Posterior cingulate gyrus (tissue), 11 donors: ENCODE data around the gene MCTP2.
A peak's percentile ranks its signal among the peaks of the same experiment; 100 is the strongest.
"Not testable (repeated sequence)": the region's sequence is repeated elsewhere in the genome, so short reads cannot be mapped to it uniquely, and the experiment has no call there.

ENCODE experiments used
- DNase-seq, 10 donors: peaks; one replicate each; pipeline versions ENCODE4 v3.0.0 to v3.0.0-alpha.2; 2020 to 2021; ENCODE audit warnings: mixed read lengths in 3 of 10
- intact Hi-C: fragments of 100-400 bp; cut with DNase I; formaldehyde crosslinking; loops from one replicate; pipeline ENCODE4 v1.15.1; 2023

The MCTP2 gene

GRCh38 chr15:94234300-94234699, 2.9 kb downstream of the MCTP2 start:
- no peak for DNase-seq
- intact Hi-C loops = no loop called here

GRCh38 chr15:94235041-94235440, 3.7 kb downstream of the MCTP2 start:
- DNase-seq = no peak
- intact Hi-C loops = no loop called here

DNA sequence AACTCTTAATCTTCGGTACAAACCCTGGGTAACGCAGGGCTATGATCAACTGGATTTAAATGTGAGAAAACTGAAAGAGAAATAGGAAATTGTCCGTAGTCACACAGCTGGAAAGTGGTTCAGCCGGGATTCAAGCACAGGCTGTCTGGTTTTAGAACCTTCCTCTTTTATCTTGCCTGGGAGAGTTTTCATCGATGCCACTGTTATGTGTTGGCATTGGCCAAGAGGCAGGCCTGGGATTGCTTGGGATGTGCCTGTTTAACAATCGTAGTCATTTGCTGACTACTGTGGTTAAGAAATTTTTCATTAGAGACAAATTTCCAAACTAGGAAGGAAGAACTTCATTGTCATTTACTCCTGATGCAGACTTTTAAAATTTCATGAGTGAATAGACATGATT, 4.3 kb downstream of the MCTP2 start:
- DNase-seq = no peak
- intact Hi-C loops = no loop called here

DNA sequence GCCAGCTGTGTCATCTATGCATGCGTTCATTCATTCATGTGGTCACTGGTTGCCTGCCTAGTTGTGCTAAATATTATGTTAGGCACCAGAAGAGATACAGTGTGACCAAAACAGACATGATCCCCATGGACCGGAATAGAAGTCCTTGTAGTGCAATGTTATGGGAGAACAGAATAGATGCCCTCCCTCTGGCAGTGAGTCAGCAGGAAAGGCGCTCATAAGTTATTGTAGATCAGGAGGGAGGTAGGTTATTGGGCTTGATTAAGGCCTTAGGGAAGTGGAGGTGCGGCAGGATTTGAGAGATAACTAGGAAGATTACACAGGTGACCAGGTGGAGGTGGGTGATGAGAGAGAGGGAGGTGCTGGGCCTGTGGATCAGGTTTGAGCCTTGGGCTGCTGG, 5.2 kb downstream of the MCTP2 start:
- DNase-seq = peak in 1 of 10 donors; percentile 40
- intact Hi-C loops = no loop called here

DNA sequence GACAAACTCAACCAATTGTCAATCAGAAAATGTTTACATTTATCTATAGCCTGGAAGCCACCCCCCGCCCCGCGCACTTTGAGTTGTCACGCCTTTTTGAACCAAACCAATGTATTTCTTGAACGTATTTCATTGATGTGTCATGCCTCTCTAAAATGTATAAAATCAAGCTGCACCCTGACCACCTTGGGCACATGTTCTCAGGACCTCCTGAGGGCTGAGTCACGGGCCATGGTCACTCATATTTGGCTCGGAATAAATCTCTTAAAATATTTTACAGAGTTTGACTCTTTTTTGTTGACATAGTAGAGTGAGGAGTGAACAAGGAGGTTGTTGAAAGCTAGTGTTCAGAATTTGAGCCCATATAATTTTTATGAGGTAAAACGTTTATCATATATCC, 6.5 kb downstream of the MCTP2 start:
- DNase-seq = no peak
- intact Hi-C loops = no loop called here

GRCh38 chr15:94238539-94239118, 7.3 kb downstream of the MCTP2 start:
- intact Hi-C loops = no loop called here
- DNase-seq = no peak

- intact Hi-C loops = no loop called here
- no peak for DNase-seq
Measured at GRCh38 chr15:94239474-94239873, 8.1 kb downstream of the MCTP2 start.

- DNase-seq = no peak
- intact Hi-C loops = no loop called here
Measured at GRCh38 chr15:94240480-94240879, 9.1 kb downstream of the MCTP2 start.

DNA sequence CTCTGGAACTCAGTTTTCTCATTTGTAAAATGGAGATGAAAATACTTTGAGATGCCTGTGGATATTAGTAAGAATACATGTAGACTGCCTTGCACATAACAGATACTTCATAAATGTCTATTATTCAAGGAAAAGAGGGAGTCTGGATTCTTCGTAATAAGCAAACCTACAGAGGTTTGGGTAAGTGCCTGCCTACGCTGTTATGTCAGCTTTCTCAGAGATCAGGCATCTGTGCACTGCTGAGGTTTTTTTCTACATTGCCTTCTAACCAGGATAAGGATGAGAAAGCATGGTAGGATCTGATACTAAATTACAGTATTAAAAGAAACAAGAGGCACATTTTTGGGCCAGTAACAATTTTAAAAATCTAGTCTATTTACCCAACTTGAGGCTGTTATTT, 10.9 kb downstream of the MCTP2 start:
- intact Hi-C loops = no loop called here
- DNase-seq = no peak

DNA sequence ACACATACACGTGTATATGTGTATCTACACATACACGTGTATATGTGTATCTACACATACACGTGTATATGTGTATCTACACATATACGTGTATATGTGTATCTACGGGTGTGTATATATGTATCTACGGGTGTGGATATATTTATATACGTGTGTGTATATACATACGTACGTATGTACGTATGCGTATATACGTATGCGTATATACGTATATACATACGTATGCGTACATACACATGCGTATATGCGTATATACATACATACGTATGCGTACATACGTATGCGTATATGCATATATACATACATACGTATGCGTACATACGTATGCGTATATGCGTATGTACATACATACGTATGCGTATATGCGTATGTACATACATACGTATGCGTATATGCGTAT, 11.6 kb downstream of the MCTP2 start:
- DNase-seq, intact Hi-C loops: not testable (repeated sequence)

GRCh38 chr15:94243418-94243817, 12.1 kb downstream of the MCTP2 start:
- DNase-seq = no peak
- intact Hi-C loops = no loop called here

DNA sequence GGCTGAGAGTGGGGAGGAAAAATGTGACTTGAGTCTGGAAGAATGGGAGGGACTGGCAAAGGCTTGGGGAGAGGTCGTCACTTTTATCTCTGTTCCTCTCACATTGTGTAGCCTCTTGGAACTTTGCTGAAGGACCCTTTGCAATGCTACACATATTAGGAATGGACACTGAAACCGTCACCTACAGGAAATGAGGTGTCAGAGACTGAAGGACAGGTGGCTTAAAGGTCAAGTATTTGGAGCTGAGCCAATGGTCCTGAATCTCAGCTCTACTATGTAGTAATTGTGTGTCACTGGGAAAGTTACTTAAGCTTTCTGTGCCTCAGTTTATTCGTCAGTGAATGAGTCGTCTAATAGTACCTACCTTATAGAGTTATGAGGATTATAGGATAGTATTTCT, 14.7 kb downstream of the MCTP2 start:
- DNase-seq = no peak
- intact Hi-C loops = no loop called here

DNA sequence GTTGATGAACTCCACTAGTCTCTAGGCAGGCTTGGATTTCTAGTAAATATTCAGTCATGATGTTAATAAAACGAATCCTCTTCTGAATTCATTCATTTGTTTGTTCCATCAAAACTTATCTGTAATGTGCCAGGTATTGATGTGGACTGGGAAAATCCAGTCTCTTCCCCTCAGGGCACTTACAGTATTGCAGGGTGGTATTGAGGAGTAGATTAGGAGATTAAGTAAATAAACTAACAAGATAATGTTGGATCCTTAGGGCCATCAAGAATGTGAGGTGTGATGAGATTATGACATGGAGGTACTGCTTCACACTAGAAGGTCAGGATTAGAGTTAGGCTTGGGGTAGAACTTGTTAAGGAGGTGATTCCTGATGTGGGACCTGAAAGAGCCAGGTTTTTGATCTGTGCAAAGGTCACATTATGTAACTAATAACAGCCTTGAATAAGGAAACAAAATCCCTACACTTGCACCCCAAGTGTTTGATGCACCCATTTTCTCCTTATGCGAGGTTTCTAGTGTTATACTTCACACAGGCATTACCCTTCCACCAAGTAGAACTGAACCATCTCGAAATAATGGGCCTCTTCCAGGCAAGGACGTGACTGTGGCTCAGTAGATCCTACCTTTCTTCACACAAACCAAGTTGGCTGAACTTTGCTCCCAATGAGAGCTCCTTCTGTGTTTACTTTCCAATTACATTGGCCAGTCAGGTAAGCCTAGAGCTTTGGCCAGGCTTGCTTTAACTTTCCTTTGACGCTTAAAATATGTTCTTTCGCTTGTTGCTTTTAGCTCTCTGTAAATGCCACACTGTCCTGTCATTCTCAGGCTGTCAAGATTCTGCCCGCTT, 16.7 kb downstream of the MCTP2 start:
- DNase-seq = no peak
- intact Hi-C loops = no loop called here

- intact Hi-C loops = no loop called here
- no peak for DNase-seq
Measured at GRCh38 chr15:94250801-94251200, 19.4 kb downstream of the MCTP2 start.

- DNase-seq = no peak
- intact Hi-C loops = no loop called here
Measured at GRCh38 chr15:94252223-94252766, 20.9 kb downstream of the MCTP2 start.

DNA sequence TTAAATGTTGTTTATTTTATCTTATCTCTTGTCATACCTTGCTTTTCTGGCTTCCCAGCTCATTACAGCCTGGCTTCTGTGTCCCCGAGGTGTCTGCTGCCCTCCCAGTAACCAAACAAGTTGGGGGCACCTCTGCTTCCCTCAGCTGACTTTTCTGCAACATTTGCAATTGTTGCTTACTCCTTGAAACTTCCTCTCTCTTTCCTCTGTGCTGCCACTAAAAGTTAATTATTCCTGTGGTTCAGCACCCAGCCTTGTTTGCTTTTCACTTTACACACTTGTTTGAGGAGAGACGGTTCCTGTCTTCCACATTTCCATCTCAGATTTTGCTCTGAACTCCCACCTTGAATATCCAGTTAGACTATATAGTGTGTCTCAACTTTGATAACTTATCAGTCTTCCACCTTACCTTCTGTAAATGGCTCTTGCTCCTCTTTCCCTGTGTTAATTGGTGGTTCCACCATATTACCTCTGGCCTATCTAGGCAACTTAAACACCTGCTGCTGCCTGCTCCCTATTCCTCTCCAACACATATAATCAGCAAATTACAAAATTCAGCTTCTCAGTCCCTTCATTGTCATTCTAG, 21.6 kb downstream of the MCTP2 start:
- intact Hi-C loops = no loop called here
- no peak for DNase-seq

DNA sequence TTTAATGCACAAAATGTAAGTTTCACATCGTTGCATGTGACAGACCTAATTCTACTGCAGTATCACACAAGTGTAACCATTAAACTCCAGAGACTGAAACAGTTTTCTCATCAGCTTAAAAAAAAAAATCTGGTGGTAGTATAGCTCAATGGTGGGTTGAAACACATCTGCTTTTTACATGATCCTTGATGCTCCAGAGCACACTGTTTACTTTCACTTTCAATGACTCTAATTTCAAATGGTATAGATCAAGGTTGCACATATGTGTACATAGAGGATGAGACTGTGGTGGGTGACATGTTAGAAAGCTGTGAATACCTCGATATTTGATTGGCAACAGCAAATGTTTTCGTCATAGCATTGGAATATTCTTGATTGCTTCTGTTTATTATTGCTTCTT, 22.4 kb downstream of the MCTP2 start:
- intact Hi-C loops = no loop called here

GRCh38 chr15:94255540-94255939, 24.2 kb downstream of the MCTP2 start:
- intact Hi-C loops = no loop called here

More for the DNA sequence above, 22.4 kb downstream of the MCTP2 start:
- DNase-seq = no peak

DNA sequence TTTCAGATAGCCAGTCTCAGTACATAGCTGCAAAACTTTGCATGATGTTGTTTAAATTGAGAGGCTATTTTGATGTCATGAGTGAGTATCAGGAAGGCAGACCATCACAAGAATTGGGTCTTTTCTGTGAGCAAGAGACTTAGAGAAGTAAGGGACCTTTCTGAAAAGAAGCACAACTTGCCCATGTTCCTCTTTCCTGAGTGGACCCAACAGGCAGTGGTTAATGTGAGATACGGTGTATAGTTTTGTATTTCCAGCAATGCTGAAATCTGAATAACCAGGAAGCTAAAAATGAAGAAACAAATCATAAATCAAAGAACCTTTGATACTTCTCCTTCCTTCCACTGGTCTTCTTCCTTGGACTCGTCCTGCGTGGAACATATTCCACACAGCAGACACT, 25.1 kb downstream of the MCTP2 start:
- no peak for DNase-seq
- intact Hi-C loops = no loop called here

More at GRCh38 chr15:94255540-94255939, 24.2 kb downstream of the MCTP2 start:
- no peak for DNase-seq

DNA sequence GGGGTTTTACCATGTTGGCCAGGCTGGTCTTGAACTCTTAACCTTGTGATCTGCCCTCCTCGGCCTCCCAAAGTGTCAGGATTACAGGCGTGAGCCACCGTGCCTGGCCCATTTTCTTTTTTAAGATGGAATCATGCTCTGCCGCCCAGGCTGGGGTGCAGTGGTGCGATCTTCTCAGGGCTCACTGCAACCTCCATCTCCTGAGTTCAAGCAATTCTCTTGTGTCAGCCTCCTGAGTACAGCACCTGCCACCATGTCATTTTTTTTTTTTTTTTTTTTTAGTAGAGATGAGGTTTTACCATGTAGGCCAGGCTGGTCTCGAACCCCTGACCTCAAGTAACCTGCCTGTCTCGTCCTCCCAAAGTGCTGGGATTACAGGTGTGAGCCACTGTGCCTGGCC, 26.4 kb downstream of the MCTP2 start:
- intact Hi-C loops, DNase-seq: not testable (repeated sequence)

- DNase-seq = no peak
- intact Hi-C loops = no loop called here
Measured at GRCh38 chr15:94258246-94258645, 26.9 kb downstream of the MCTP2 start.
